GM18517 (cell line): ENCODE results near the gene BAIAP2L2.

Source experiments
- ATAC-seq: cut with Tn5 transposase; IDR thresholded peaks from one replicate; pipeline ENCODE4 v1.9.1; 2021; ENCODE audit warnings: mild to moderate bottlenecking, moderate library complexity; ENCODE audit not compliant: unreplicated experiment

BAIAP2L2 gene

DNA sequence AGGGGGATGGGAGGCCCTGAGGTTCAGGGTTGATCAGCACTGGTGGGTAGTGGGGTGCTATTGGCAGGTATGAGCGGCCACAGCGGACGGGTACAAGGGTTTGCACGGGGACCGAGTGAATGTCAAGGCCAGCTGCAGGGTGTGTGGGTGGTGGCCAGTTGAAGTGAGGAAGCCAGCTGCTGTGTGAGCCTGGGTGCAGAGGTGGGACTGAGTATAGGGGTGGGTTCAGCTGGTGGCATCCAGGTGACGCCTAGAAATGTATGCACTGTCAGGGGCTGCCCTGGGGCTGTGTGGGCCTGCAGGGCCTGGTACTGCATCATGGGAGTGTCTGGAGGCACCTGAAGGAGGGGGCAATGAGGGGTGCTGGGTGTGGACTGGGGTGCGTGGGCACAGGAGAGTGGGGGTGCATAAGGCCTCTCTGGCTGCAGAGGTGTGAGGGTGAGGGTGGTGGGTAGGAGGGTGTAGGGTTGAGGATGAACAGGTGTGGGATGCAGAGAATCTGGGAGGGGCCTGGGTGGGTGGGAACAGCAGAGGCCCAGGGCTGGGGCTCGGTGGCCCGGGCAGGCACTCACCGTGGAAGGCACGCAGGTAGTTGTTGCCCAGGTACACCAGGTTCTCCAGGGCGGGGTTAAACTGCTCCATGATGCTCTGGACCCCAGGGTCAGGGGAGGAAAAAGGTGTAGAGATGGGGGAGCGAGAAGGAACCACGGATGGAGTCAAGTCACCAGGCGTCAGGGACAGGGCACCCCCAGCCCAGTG, 1.7 kb downstream of the BAIAP2L2 start:
- ATAC-seq: no peak

DNA sequence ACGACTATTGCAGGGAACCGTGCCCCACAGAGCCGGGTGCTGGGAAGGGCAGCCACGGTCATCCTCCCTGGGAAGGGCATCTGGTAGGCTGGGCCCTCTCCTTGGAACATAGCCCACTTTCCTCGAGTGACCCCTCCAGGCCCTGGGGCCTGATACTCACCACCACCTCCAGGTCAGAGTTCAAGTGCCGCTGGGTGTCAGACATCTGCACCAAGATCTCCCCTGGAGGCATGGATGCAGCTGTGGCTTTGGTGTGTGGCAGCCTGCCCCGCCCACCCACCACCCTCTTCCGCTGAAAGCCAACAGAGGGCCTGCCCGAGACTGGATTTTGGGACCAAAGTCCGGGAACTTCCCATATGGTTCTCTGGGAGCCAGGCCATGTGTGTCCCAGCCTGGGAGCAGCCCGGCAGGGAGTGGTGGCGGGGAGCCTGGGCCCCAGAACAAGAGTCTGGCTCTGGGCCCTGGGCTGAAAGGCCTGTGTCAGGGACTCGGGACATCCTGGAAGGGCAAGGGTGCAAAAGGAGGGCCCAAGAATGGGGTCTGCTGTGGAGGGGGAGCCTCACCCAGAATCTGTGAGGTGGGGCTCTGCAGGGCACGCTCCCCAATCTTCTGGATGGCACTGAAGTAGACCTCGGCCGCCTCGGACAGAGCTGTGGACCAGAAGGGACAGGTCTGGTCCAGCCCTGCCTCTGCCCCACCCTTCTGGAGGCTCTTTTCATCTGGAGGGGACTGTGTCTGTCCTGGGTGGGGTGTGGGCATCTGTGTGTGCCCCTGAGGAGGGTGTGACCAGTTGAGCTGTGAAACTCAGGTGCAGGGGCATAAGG, 2.6 kb downstream of the BAIAP2L2 start:
- ATAC-seq: no peak

- ATAC-seq: no peak
Observed at GRCh38 chr22:38106814-38107578, 3.5 kb downstream of the BAIAP2L2 start.

DNA sequence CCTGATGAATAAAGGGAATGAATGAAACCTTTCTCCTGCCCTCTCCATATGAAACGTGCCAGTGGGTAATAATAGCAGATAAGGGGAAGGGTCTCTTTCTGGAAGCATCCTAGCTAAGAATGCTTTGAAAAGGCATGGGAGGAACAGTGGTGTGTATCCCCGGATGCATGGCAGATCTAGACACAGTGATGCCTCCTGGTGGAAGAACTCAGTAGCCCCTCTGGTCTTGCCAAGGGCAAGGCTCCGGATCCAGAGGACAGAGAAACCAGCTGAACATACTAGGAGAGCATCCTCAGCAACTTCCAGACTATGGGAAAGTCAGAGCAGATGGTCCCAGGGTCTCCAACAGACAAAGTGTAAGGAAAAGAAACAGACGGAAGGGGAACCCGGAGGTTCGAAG, 6.4 kb downstream of the BAIAP2L2 start:
- ATAC-seq: no peak

GRCh38 chr22:38103641-38104040, 6.8 kb downstream of the BAIAP2L2 start:
- ATAC-seq: no peak

DNA sequence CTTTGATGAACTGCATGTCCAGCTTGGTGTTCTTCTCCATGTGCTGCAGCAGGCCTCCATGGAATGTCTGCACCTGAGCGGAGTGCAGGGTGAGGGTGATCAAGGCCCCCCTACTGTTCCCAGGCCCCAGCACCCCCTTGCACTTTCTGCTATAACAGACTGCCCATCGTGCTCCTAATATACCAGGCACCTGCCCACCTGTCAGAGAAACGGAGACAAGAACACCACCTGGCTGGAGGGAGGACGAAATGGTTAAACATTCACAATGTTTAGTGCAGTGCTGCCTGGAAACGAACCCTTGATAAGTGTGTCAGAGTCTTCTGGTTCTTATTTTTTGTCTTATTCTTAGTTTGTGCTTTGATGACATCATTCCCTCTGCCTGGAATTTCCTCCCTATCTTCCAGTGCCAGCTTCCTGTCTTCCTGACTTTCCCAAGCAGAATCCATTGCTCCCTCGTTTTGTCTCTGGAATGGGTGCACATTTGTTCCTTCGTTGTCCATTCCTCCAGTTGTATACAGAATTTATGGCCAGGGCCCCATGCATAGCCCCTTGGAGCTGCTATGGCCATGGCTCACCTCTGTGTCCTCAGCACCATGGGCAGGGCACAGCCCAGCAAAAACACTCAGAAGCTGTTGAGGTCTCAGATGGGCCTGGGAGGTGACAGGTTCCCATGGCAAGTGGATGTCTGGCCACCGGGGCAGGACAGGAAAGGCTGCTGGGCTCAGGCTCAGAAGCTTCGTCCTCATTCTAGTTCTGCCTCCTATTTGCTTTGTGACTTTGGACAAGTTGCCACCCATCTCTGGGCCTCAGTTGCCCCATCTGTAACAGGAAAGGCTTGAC, 11.9 kb downstream of the BAIAP2L2 start:
- ATAC-seq: no peak

DNA sequence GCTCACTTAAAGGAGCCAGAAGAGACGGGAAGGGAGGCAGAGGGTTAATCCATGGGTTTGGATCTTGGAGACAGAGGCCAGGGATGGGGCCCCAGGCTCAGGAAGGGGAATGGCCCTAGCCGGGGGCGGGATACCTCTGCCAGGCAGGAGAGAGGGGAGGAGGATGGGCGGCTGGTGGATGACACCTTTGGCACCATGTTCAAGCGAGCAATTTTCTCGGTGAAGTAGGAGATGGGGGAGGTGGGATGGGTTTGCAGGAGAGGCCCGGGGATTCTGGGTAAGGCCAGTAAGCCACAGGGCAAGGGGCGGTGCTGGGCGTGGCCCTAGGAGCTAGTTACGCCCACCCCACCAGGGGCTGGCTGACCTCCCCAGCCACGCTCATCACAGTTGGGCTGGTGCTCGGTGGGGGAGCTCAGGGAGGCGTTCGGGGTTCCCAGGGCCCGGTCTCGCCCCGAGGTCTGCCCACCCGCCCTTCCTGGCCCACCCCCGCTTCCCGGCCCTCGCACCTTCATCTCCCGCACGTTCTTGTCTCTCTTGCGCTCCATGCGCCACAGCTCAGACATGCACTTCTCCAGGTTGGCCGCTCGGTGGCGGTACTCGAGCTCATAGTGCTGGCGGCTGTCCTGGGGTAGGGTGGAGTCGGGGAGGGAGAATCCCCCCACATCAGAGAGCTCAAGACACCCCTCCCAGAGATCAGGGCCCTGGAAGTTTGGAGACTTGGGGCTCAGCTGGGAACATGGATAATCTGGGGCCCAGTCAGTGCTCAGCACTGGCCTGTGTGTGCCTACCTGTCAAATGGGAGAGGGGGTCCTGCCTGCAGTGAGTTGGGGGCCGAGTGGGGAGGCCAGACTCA, 12.7 kb downstream of the BAIAP2L2 start:
- no peak for ATAC-seq

- no peak for ATAC-seq
Observed at GRCh38 chr22:38097058-38097457, 13.4 kb downstream of the BAIAP2L2 start.

DNA sequence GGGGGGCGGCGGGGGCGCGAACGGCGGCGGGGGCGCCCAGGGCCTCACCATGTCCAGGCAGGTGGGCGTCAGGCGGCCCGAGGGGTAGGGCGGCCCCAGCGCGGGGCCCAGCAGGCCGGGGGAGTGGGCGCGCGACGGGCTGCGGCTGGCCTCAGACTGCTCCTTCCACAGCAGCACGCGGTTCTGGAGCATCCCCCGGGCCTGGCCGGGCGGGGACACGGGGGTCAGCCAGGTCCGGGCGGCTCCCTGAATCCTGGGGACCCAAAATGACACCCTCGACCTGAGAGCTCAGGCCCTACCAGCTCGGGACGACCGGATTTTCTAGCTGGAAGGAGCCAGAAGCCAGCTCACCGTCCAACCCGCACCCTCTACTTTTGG, 21.0 kb downstream of the BAIAP2L2 start:
- no peak for ATAC-seq

DNA sequence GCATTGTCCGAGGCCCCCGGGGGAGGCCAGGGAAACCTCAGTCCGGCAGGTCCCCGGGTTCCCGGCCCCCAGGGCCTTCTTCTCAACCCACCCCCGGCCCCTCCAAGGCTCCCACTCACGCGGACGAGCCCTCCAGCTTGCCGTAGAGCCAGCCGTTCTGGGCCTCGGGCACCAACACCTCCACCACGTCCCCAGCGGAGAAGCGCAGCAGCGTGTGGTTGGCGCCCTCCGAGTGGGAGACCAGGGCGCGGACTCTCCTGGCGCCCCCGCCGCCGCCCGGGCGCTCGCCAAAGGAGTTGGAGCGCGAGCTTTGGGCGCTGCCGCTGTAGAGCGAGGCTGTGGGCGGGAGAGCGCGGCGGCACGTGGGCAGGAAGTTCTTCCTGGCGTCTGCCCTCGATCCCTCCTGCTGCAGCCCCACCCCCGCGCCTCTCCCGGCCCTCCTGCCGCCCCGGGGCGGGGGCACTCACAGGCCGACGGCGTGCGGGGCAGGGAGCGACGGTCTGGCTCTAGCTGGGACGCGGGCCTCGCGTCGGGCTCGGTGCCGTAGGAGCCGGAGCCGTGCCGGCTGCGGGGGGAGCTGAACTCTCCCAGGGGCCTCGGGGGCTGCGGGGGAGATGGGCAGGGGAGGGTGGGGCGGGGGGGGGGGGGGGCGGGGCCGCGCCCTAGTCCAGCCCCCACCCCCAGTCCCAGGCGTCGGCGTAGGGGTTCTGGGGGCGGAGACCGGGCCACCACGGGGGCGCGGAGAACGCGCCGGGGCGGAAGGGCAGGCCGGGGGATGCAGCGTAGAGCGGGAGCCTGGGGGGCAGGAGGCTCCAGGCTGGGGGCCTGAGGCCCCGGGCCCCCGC, 21.6 kb downstream of the BAIAP2L2 start:
- ATAC-seq: no peak

GRCh38 chr22:38087855-38088254, 22.6 kb downstream of the BAIAP2L2 start:
- ATAC-seq: no peak

- no peak for ATAC-seq
Observed at GRCh38 chr22:38086942-38087341, 23.5 kb downstream of the BAIAP2L2 start.

DNA sequence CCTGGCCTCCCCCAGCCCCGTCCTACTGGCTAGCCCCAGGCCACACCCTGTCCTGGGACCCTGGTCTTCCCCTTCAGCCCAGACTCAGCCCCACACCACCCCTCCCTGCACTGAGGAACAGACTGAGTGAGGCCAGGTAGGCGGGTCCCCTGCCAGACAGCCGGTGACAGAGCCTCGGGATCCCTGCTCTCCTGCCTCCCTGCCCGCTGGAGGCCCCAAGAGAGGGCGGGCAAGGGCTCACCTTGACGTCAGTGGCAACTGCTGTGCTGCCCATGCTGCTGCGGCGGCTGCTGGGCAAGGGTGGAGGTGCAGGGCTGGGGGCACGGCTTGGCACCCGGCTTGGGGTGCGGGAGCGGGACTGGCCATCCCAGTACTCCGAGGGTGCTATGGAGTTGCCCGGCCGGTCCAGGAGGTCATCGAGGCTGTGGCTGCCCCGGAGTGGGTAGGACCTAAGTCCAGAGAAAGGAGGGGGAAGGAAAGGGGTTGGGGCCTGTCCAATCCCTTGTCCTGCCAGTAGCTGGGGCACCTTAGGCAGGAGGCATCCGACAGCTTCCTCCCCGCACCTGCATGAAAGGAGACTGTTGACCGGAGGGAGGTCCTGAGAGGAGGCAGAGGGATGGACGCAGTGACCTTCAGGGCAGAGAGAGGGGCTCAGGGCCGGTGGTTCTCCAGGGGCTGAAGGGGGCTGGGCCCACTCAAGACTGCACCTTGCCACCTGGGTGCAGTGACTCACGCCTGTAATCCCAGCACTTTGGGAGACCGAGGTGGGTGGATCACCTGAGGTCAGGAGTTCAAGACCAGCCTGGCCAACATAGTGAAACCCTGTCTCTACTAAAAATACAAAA, 24.3 kb downstream of the BAIAP2L2 start:
- ATAC-seq: no peak

DNA sequence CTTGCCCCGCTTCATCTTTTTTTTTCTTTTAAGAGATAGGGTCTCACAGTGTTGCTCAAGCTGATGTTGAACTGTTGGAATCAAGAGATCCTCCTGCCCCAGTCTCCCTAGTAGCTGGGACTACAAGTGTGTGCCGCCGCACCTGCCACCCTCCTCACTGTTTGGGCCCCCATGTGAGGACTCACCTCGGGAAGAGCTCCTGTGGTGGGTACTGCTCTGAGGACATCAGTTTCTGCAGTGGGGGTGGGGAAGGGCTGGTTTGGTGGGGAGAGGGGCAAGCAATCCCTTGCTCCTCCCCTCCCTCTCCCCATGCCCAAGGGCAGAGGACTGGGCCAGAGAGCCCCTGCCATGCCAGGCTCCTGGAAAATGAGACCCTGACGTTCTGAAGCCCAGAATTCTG, 25.0 kb downstream of the BAIAP2L2 start:
- no peak for ATAC-seq

DNA sequence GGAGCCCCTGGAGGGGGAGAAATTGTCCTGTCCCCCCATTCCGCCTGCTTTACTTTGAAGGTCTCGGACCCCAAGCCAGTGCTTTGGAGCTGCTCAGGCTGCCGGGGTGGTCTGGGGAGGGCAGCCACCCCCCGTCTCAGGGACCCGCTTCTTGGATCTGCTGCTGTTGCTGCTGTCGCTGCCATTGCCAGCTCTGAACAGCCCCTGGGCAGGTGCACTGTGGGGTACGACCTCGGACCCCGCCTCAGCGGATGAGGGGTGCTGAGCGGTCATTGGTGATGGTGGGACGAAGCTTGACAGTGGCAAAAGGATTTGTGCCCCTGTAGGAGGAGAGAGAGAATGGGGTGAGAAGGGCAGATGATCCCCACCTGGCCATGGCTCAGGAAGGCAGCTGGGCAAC, 25.4 kb downstream of the BAIAP2L2 start:
- no peak for ATAC-seq

DNA sequence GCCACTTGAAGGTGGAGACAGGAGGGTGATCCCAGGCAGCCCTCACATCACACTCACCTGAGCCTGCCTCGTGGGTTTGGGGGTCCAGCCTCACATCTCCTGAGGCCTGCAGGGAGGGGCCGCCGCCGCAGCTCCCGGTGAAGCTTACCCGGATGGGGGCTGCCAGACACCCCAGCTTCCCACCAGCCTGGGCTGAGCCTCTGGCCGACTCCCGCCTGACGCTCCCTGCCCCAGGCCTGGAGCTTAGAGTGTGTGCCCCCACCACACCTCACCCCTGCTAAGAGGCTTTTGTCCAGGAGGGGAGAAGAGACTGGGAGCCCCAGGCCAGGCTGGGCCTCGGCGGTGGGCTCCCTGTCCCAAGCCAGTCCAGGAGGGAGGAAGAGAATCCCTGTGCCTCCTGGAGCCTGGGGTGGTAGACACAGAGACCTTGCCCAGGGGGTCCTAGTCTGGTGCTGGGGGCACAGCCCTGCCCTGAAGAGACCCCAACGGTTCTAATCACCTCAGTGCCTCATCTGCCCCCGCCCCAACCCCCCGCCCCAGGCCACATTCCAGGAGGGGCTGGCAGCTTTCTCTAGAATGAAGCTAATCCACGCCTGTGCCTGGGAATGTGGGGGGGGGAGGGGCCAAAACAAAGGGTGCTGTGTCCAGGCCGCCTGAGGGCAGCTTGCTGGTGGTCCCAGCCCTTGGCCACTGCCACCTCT, 26.4 kb downstream of the BAIAP2L2 start, which contains the start of gene SLC16A8:
Gene SLC16A8, minus strand, starts transcription at position 254 of the 701 bp plus-strand sequence. CDS start 1,311 bp downstream, outside the sequence.
- no peak for ATAC-seq
